ENCODE measurements around the gene STARD7.
A peak's percentile ranks its signal among the peaks of the same experiment; 100 is the strongest.

STARD7 gene

GRCh38 chr2:96251721-96252292, 43.2 kb upstream of the STARD7 start:
- H3K4me3 ChIP-seq (ENCODE audit: control insufficient read depth, low read depth, low read length) = no peak overlapping the region
- TF ChIP-seq, protein P1, sequence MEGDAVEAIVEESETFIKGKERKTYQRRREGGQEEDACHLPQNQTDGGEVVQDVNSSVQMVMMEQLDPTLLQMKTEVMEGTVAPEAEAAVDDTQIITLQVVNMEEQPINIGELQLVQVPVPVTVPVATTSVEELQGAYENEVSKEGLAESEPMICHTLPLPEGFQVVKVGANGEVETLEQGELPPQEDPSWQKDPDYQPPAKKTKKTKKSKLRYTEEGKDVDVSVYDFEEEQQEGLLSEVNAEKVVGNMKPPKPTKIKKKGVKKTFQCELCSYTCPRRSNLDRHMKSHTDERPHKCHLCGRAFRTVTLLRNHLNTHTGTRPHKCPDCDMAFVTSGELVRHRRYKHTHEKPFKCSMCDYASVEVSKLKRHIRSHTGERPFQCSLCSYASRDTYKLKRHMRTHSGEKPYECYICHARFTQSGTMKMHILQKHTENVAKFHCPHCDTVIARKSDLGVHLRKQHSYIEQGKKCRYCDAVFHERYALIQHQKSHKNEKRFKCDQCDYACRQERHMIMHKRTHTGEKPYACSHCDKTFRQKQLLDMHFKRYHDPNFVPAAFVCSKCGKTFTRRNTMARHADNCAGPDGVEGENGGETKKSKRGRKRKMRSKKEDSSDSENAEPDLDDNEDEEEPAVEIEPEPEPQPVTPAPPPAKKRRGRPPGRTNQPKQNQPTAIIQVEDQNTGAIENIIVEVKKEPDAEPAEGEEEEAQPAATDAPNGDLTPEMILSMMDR (conservative IDR thresholded peaks at IDR 0.05; ENCODE audit: control insufficient read depth, insufficient read depth, low read depth, low read length) = no peak
- DNase-seq (ENCODE audit: low read depth) = peak; percentile 93

- TF ChIP-seq, protein P1 (conservative IDR thresholded peaks at IDR 0.05; ENCODE audit: control insufficient read depth, insufficient read depth, low read depth, low read length) = no peak
- DNase-seq (ENCODE audit: low read depth) = no peak
- no peak overlapping the region for H3K4me3 ChIP-seq (ENCODE audit: control insufficient read depth, low read depth, low read length)
Measured at GRCh38 chr2:96250188-96250587, 41.6 kb upstream of the STARD7 start.

GRCh38 chr2:96249654-96250053, 41.0 kb upstream of the STARD7 start:
- H3K4me3 ChIP-seq (ENCODE audit: control insufficient read depth, low read depth, low read length) = no peak overlapping the region
- TF ChIP-seq, protein P1 (conservative IDR thresholded peaks at IDR 0.05; ENCODE audit: control insufficient read depth, insufficient read depth, low read depth, low read length) = no peak
- DNase-seq (ENCODE audit: low read depth) = peak; percentile 93

GRCh38 chr2:96248624-96249023, 40.0 kb upstream of the STARD7 start:
- TF ChIP-seq, protein P1 (conservative IDR thresholded peaks at IDR 0.05; ENCODE audit: control insufficient read depth, insufficient read depth, low read depth, low read length) = no peak
- no peak for DNase-seq (ENCODE audit: low read depth)
- no peak overlapping the region for H3K4me3 ChIP-seq (ENCODE audit: control insufficient read depth, low read depth, low read length)

DNA sequence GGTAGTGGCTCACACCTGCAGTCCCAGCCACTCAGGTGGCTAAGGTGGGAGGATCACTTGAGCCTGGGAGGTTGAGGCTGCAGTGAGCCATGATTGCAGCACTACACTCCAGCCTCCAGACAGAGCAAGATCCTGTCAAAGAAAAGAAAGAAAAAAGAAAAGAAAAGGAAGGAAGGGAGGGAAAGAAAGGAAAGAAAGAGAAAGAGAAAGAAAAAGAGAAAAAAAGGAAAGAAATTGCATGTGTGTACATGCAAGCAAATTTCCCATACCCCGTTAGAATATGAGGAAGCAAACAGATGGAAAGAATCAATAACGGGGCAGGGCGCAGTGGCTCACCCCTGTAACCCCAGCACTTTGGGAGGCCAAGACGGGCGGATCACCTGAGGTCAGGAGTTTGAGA, 39.3 kb upstream of the STARD7 start:
- TF ChIP-seq, protein P1 (conservative IDR thresholded peaks at IDR 0.05; ENCODE audit: control insufficient read depth, insufficient read depth, low read depth, low read length) = no peak
- no peak for DNase-seq (ENCODE audit: low read depth)
- H3K4me3 ChIP-seq (ENCODE audit: control insufficient read depth, low read depth, low read length) = no peak overlapping the region

- TF ChIP-seq, protein P1 (conservative IDR thresholded peaks at IDR 0.05; ENCODE audit: control insufficient read depth, insufficient read depth, low read depth, low read length) = no peak
- DNase-seq (ENCODE audit: low read depth) = no peak
- H3K4me3 ChIP-seq (ENCODE audit: control insufficient read depth, low read depth, low read length) = no peak overlapping the region
Measured at GRCh38 chr2:96247009-96247408, 38.4 kb upstream of the STARD7 start.
